AG04450 (cell line): Measurements from ENCODE around the gene FHDC1. TPM values are rescaled to one million over a fixed set of nuclear protein-coding genes. Genes with fewer than 3 reads are reported as not detected.

Experiments used
- CTCF ChIA-PET: fragments of 300-600, 350-600 bp; formaldehyde crosslinking; extraction: SDS; loops from one replicate; lab custom pipeline; 2022; ENCODE audit warnings: antibody characterized with exemption, inconsistent platforms; lab: Charles Lee
- POLR2A ChIA-PET: fragments of 350-600 bp; formaldehyde crosslinking; extraction: SDS; loops from one replicate; lab custom pipeline; 2021; ENCODE audit warnings: antibody characterized with exemption, inconsistent platforms; lab: Yijun Ruan, JAX
- DNase-seq: peaks from one replicate; pipeline ENCODE4 v3.0.0-alpha.2; 2011; ENCODE audit warnings: low read depth, low spot score
- H3K27ac ChIP-seq: one replicate; pipeline ENCODE4 v1.5.1; 2012; ENCODE audit warnings: low read depth, low read length, control low read depth
- H3K27me3 ChIP-seq: one replicate; pipeline ENCODE4 v1.6.0; 2012; ENCODE audit warnings: low read length; ENCODE audit not compliant: control insufficient read depth, insufficient read depth
- H3K4me3 ChIP-seq: 2 replicates; pipeline ENCODE4 v1.5.1; 2011; ENCODE audit warnings: mild to moderate bottlenecking, low read depth, low read length, control low read depth
- H3K9me3 ChIP-seq: 2 replicates; pipeline ENCODE4 v1.5.1; 2012; ENCODE audit warnings: low read length; ENCODE audit not compliant: control insufficient read depth, insufficient read depth
- CTCF ChIP-seq: IDR thresholded peaks from 2 replicates; pipeline ENCODE4 v1.5.1; 2011; ENCODE audit warnings: low read depth, low read length, control low read depth, inconsistent platforms
- polyA plus RNA-seq: library from polyadenylated mRNA; depleted of rRNA; stranded (reverse); fragments of >200 nt; gene quantifications from 2 replicates; pipeline ENCODE4 v1.2.3, GENCODE V29; 2011; rRNA removed

FHDC1 gene
- polyA plus RNA-seq, 1 experiment, result 0.10 TPM

GRCh38 chr4:153026591-153027346, 90.6 kb downstream of the FHDC1 start:
- Histone ChIP-seq H3K9me3 (no peaks in the 10 kb centered on the region; the same call in 1 of the 2 replicates), H3K27me3 (peaks cover 5% of the 10 kb centered on the region)
- POLR2A ChIA-PET, result no interaction called here

GRCh38 chr4:153027866-153028265, 91.7 kb downstream of the FHDC1 start:
- no peak for TF ChIP-seq CTCF
- Histone ChIP-seq H3K4me3 (no peak overlapping the region), H3K27me3 (peaks cover 5% of the 10 kb centered on the region), H3K9me3 (no peaks in the 10 kb centered on the region; the same call in 1 of the 2 replicates), H3K27ac (no peak overlapping the region)
- no peak for DNase-seq
- ChIA-PET POLR2A (no interaction called here), CTCF (no interaction called here)

More at GRCh38 chr4:153026591-153027346, 90.6 kb downstream of the FHDC1 start:
- DNase-seq, result no peak
- no peak overlapping the region for H3K27ac ChIP-seq
- H3K4me3 ChIP-seq, result no peak overlapping the region
- CTCF ChIA-PET, result no interaction called here
- no peak for TF ChIP-seq CTCF

- no peak for DNase-seq
Observed at GRCh38 chr4:153028535-153028934, 92.4 kb downstream of the FHDC1 start.

More at GRCh38 chr4:153028535-153028934, 92.4 kb downstream of the FHDC1 start:
- Histone ChIP-seq H3K27ac (no peak overlapping the region), H3K4me3 (no peak overlapping the region), H3K9me3 (no peaks in the 10 kb centered on the region; the same call in 1 of the 2 replicates), H3K27me3 (peaks cover 5% of the 10 kb centered on the region)
- ChIA-PET POLR2A (no interaction called here), CTCF (no interaction called here)
- no peak for TF ChIP-seq CTCF

Other genes with a start within 250 kb of the FHDC1 start
- not detected in 2 replicates for gene TIGD4, start 156.6 kb upstream of the FHDC1 start, polyA plus RNA-seq
- 29.1 and 42.0 TPM in 2 replicates for gene ARFIP1, start 156.4 kb upstream of the FHDC1 start, polyA plus RNA-seq